Ishikawa (cell line): ENCODE results near the gene ZNF506.

Experiments
- CEBPB ChIP-seq: IDR thresholded peaks from 2 replicates; pipeline ENCODE4 v1.6.1; 2012
- MAX ChIP-seq: IDR thresholded peaks from 2 replicates; pipeline ENCODE4 v1.6.1; 2012
- TAF1 ChIP-seq: IDR thresholded peaks from 2 replicates; pipeline ENCODE4 v1.6.1; 2012; ENCODE audit warnings: low read depth, mild to moderate bottlenecking
- YY1 ChIP-seq: IDR thresholded peaks from 2 replicates; pipeline ENCODE4 v1.6.1; 2012; ENCODE audit warnings: low read depth

GRCh38 chr19:19774354-19775033, 47.1 kb downstream of the ZNF506 start:
- TF ChIP-seq MAX, result no peak
- TF ChIP-seq YY1, result no peak
- TF ChIP-seq TAF1, result no peak
- no peak for TF ChIP-seq CEBPB
